GM12875 (cell line): ENCODE measurements around the gene SRSF2.
A peak's percentile ranks its signal among the peaks of the same experiment; 100 is the strongest.
"Not testable (repeated sequence)": the region's sequence is repeated elsewhere in the genome, so short reads cannot be mapped to it uniquely, and the experiment has no call there.

Experiments used
- H3K4me3 ChIP-seq: one replicate; pipeline ENCODE4 v1.5.1; 2011; ENCODE audit warnings: low read depth, low read length, control low read depth
- TF ChIP-seq, protein P1 (sequence below): IDR thresholded peaks from 2 replicates; pipeline ENCODE4 v1.5.1; 2011; ENCODE audit warnings: low read depth, mild to moderate bottlenecking, control low read depth, inconsistent platforms, low read length, moderate library complexity, borderline replicate concordance; ENCODE audit not compliant: insufficient read depth

The SRSF2 gene

DNA sequence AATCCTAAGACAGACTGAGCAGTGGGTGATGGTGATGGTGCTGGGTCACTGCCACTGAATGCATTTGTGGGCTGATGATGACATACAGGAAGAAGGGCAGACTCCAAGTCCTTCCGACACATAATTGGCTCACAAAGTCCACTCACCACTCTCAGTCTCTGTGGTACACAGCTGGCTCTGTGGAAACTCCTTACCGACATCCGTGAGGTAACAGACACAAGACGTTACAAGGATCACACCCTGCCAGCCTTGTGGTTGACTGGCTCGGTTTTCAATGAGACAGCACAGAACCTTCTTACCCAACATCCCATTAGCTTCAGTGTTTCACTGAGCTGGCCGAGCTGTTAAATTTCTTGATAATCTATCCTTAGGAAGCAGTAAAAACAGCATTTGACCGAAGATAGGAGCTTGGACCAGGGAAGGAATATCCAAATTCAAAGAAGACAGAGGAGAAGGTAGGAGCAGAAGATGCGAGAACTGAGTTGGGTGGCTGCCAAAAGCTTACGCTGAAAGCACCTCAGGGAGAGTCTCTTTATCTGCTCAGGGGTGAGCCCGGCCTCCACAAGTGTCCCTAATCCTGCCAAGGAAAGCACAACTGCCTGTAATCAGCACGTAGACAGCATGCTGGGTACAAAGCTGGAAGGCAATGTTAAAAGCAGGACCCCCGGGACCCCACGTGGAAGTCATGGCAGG is 20.8 kb downstream of the SRSF2 start:
- TF ChIP-seq, protein P1, sequence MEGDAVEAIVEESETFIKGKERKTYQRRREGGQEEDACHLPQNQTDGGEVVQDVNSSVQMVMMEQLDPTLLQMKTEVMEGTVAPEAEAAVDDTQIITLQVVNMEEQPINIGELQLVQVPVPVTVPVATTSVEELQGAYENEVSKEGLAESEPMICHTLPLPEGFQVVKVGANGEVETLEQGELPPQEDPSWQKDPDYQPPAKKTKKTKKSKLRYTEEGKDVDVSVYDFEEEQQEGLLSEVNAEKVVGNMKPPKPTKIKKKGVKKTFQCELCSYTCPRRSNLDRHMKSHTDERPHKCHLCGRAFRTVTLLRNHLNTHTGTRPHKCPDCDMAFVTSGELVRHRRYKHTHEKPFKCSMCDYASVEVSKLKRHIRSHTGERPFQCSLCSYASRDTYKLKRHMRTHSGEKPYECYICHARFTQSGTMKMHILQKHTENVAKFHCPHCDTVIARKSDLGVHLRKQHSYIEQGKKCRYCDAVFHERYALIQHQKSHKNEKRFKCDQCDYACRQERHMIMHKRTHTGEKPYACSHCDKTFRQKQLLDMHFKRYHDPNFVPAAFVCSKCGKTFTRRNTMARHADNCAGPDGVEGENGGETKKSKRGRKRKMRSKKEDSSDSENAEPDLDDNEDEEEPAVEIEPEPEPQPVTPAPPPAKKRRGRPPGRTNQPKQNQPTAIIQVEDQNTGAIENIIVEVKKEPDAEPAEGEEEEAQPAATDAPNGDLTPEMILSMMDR, result no peak
- H3K4me3 ChIP-seq, result no peak overlapping the region

DNA sequence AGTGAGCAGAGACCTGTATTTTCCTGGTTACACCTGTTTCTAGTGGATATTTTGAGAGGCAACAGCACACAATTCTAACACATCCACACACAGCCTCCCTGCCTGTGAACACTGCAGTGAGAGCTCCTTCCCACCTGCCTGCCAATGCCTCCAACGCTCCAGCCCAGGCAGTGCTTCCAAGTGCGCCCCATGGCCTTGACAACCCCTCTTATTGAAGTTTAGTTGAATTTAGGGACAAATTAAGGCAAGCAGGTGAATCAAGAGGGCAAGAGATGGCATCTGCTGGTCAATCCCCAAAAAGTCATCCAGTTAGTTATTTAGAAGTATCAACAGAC is 21.7 kb downstream of the SRSF2 start:
- H3K4me3 ChIP-seq, result no peak overlapping the region
- TF ChIP-seq, protein P1, result no peak

DNA sequence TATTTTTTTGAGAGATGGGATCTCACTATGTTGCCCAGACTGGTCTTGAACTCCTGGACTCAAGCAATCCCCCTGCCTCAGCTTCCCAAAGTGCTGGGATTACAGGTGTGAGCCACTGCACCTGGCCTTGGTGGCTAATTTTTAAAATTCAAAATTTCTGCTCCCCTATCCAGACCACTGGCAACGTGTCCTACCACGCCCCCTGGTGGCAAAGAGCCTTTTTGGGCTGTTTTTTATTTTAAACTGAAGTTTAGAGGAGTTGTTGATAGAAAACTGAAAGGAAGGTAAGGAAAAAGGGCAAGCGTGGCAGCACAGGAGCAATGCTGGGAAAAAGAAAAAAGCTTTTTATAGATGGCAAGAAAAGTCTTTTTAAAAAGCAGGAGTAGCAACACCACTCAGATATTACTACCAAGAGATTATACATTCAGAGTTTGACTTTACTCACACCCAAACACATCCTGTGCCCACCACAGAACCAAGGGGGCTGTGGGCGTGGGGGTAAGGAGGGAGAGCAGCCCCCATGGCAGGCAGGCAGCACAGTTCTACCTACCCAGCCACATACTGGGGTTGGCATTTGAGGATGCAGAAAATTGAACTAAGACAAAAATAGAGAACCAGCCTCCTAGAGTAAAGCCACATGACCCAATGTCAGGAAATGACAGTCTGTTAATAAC is 22.2 kb downstream of the SRSF2 start:
- H3K4me3 ChIP-seq, result no peak overlapping the region
- TF ChIP-seq, protein P1, result peak; percentile 71; the same call in 1 of the 2 replicates

DNA sequence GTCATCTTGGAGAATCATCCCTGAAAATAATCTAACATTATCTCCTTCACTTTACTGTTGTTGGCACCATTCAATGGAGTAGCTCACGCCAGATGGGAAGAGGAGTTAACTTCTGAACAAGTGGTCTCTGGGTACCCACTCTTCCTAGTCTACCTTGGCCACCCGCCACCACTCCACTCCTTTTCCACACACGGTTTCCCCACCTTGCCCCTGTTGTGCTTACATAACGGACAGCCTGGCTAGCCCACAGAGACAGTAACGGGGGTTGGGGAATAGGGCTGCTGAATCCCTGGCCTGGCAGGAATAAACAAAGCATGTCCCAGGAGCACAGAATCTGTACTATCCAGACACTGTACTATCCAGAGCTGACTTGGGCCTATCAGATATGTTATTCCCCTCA is 22.8 kb downstream of the SRSF2 start:
- no peak overlapping the region for H3K4me3 ChIP-seq
- TF ChIP-seq, protein P1, result no peak

- TF ChIP-seq, protein P1, result no peak
- H3K4me3 ChIP-seq, result no peak overlapping the region
Observed at GRCh38 chr17:76713765-76714164, 23.4 kb downstream of the SRSF2 start.

- not testable (repeated sequence) for H3K4me3 ChIP-seq
Observed at GRCh38 chr17:76712321-76712720, 24.8 kb downstream of the SRSF2 start.

DNA sequence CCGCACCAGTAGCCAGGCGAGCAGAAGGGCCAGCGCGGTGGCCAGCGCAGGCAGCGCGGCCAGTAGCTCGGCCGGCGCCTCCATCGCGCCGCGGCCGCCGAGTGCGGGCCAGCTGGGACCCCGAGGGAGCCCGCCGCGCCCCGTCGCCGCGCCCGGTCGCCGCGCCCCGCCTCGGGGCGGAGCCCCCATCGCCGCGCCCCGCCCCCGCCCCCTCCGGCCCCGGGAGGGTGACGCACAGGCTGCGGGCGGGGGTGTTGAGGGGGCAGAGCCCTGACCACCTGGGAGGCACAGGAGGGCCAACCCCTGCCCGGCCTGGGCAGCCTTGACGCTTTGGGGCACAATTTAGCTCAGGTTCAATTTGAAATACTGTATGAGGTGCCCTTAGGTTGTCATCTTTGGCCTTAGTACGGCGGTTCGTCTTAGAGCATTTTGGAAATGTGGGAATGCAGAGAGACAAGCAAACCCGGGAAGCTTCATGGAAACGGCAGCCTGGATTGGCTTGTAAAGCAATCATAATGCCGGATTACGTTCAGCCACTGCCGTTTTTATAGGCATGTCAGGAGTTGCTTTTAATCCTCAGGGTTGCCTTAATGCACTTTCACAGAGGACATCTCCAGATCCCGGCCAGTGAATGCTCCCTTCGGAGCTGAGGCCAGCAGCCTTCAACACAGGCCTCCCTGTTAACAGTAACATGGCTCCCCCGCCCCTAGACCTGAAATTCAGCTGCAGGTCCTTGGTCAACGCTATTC is 26.1 kb downstream of the SRSF2 start, which contains the start of gene MXRA7:
MXRA7 (minus strand) TSS at position 103 of the 749 bp plus-strand sequence; CDS start at position 84, 19 bp downstream.
- TF ChIP-seq, protein P1, result no peak
- H3K4me3 ChIP-seq, result no peak within 1 kb of the TSS

DNA sequence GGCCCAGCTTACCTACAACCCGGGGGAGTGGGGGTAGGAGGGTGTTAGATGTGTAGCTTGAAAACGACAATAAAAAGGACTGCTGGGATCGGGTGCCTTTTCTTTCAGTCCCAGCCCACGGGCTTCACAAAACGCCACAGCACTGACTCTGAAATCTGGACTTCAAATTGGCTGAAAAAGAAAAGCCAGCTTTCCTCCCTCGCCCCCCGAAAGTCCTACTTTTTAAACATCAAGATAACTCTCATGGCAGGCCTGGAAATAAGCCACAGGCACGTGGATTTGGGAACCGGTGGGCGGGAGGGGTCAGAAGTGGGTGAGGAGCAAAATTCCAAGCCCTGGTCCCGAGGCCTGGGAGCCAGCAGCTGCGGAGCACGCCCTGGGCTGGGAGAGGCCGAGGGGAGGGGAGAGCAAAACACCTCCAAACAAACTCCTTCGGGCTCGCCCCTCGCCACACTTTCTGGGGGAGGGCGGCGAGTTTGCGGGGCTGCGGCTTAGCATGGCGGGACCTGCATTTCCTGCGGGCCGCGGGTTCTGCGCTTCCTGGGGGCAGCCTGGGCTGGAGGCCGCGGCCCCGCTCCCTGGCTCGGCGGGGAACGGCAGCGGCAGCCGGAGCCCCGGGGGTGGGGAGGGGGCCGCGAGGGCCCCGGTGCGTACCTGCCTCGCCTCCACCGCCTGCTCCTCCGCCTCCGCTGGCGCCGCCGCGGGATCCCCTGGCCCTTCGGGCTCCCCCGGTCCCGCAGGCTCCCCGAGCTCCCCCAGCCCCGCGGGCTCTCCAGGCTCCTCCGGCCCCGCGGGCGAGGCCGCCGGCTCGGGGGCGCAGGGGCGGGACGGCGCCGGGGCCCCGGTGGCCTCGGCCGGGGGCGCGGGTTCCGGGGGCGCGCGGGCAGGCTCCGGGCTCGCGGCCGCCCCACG is 26.9 kb downstream of the SRSF2 start:
- H3K4me3 ChIP-seq, result not testable (repeated sequence)
